ENCODE measurements around the gene FLT3LG. TPM values are rescaled to one million over a fixed set of nuclear protein-coding genes. Genes with fewer than 3 reads are reported as not detected.

FLT3LG gene
- total RNA-seq, 1 experiment from 2014 or later, result 0.18 TPM

DNA sequence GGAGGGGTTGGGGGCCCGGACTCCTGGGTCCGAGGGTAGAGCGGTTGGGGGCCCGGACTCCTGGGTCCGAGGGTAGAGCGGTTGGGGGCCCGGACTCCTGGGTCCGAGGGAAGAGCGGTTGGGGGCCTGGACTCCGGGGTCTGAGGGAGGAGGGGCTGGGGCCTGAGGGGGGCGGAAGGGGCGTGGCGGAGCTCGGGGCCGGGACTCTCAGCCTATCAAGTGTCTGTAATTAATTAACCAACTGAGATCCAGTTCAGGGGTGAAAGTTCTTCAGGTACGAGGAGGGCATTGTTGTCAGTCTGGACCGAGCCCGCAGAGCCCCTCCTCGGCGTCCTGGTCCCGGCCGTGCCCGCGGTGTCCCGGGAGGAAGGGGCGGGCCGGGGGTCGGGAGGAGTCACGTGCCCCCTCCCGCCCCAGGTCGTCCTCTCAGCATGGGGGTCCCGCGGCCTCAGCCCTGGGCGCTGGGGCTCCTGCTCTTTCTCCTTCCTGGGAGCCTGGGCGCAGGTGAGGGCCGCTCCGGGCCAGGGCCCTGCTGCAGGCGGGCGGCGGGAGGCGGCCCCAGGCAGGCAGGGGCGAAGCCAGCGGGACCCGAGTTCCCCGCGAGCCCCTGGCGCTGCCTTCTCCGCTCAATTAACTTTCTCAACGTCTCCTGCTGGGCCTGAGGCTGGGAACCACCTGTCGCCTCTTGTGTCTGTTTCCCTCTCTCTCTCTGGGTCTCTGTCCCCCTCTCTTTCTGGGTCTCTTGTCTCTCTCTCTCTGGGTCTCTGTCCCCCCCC, 39.1 kb downstream of the FLT3LG start:
- Histone ChIP-seq H3K4me2 (ENCODE audit: low read length) (peak overlapping the region; percentile 99), H3K9ac (ENCODE audit: low read length) (peak overlapping the region; percentile 71), H4K20me1 (ENCODE audit: low read length) (no peaks in the 10 kb centered on the region), H3K27ac (ENCODE audit: low read length) (no peak overlapping the region), H3K27me3 (ENCODE audit: low read length) (no peaks in the 10 kb centered on the region), H3K36me3 (ENCODE audit: low read depth, low read length) (no peaks in the 10 kb centered on the region), H3K4me3 (ENCODE audit: low read length) (peak overlapping the region; percentile 97), H3K9me2 (replicated peaks; ENCODE audit: low read length) (no peaks in the 10 kb centered on the region), H2AFZ (ENCODE audit: low read length) (peak overlapping the region; percentile 100), H3K9me3 (ENCODE audit: low read length) (no peaks in the 10 kb centered on the region), H3K4me1 (ENCODE audit: insufficient read depth, low read length) (peaks cover 11% of the 10 kb centered on the region), H3F3A (ENCODE audit: low read length, unreplicated experiment) (no peaks in the 10 kb centered on the region), H3K79me2 (ENCODE audit: low read length) (no peaks in the 10 kb centered on the region)
- DNase-seq (no peak), ATAC-seq (peak; percentile 75)
- intact Hi-C loops (cut with micrococcal nuclease), result loop anchor here (1.0 kb wide), 1 partner anchor 20 kb away; no protein-coding TSS in a partner anchor
- ChIA-PET CTCF (interaction anchor here (0.7 to 1.2 kb wide), 2 partner anchors 34 to 211 kb away, joined by 3 to 6 read pairs; no protein-coding TSS in a partner anchor), POLR2A (ENCODE audit: unreplicated experiment) (no interaction called here)
- BruUV-seq (replicated peaks), result no TSS peak
- no peak for TF ChIP-seq CTCF (conservative IDR thresholded peaks at IDR 0.05; ENCODE audit: low read depth, low read length)
- TF ChIP-seq EZH2phosphoT487 (IDR thresholded peaks at IDR 0.05; ENCODE audit: borderline replicate concordance, low read length), result no peak
- no peak for TF ChIP-seq EZH2 (IDR thresholded peaks at IDR 0.05; ENCODE audit: low read length, unreplicated experiment)

- H4K20me1 ChIP-seq (ENCODE audit: low read length), result no peaks in the 10 kb centered on the region
- intact Hi-C loops (cut with micrococcal nuclease), result loop anchor here (1.0 kb wide), 1 partner anchor 20 kb away; no protein-coding TSS in a partner anchor
- no peak for DNase-seq
- H3K4me3 ChIP-seq (ENCODE audit: low read length), result peak overlapping the region; percentile 97
- POLR2A ChIA-PET (ENCODE audit: unreplicated experiment), result no interaction called here
- peaks cover 11% of the 10 kb centered on the region for H3K4me1 ChIP-seq (ENCODE audit: insufficient read depth, low read length)
- BruUV-seq (replicated peaks), result TSS peak; percentile 67
- H3K36me3 ChIP-seq (ENCODE audit: low read depth, low read length), result no peaks in the 10 kb centered on the region
- TF ChIP-seq EZH2phosphoT487 (IDR thresholded peaks at IDR 0.05; ENCODE audit: borderline replicate concordance, low read length), result no peak
- no peak for TF ChIP-seq EZH2 (IDR thresholded peaks at IDR 0.05; ENCODE audit: low read length, unreplicated experiment)
- TF ChIP-seq CTCF (conservative IDR thresholded peaks at IDR 0.05; ENCODE audit: low read depth, low read length), result no peak
- no peaks in the 10 kb centered on the region for H3K79me2 ChIP-seq (ENCODE audit: low read length)
- ATAC-seq, result peak; percentile 21
- H3K9me3 ChIP-seq (ENCODE audit: low read length), result no peaks in the 10 kb centered on the region
- peak overlapping the region; percentile 100 for H2AFZ ChIP-seq (ENCODE audit: low read length)
- H3K9ac ChIP-seq (ENCODE audit: low read length), result peak overlapping the region; percentile 71
- no peaks in the 10 kb centered on the region for H3F3A ChIP-seq (ENCODE audit: low read length, unreplicated experiment)
- H3K4me2 ChIP-seq (ENCODE audit: low read length), result peak overlapping the region; percentile 99
- H3K27me3 ChIP-seq (ENCODE audit: low read length), result no peaks in the 10 kb centered on the region
- CTCF ChIA-PET, result interaction anchor here (0.7 to 1.2 kb wide), 2 partner anchors 33 to 212 kb away, joined by 3 to 6 read pairs; no protein-coding TSS in a partner anchor
- no peak overlapping the region for H3K27ac ChIP-seq (ENCODE audit: low read length)
- no peaks in the 10 kb centered on the region for H3K9me2 ChIP-seq (replicated peaks; ENCODE audit: low read length)
Measured at GRCh38 chr19:49513746-49514118, 39.7 kb downstream of the FLT3LG start.

DNA sequence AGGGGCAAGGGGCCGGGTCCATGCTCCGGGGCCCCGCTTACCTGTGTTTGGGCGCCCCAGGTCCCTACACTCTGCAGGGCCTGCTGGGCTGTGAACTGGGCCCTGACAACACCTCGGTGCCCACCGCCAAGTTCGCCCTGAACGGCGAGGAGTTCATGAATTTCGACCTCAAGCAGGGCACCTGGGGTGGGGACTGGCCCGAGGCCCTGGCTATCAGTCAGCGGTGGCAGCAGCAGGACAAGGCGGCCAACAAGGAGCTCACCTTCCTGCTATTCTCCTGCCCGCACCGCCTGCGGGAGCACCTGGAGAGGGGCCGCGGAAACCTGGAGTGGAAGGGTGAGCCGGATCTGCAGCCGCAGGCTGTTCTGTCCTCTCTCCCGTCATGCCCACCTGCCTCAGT, 40.1 kb downstream of the FLT3LG start:
- Histone ChIP-seq H3K27ac (ENCODE audit: low read length) (no peak overlapping the region), H3K36me3 (ENCODE audit: low read depth, low read length) (no peaks in the 10 kb centered on the region), H3K9me3 (ENCODE audit: low read length) (no peaks in the 10 kb centered on the region), H3K9me2 (replicated peaks; ENCODE audit: low read length) (no peaks in the 10 kb centered on the region), H3F3A (ENCODE audit: low read length, unreplicated experiment) (no peaks in the 10 kb centered on the region), H3K27me3 (ENCODE audit: low read length) (no peaks in the 10 kb centered on the region), H2AFZ (ENCODE audit: low read length) (peak overlapping the region; percentile 100; the same call in 1 of the 2 replicates), H3K9ac (ENCODE audit: low read length) (no peak overlapping the region), H3K4me1 (ENCODE audit: insufficient read depth, low read length) (peaks cover 11% of the 10 kb centered on the region), H3K4me2 (ENCODE audit: low read length) (peak overlapping the region; percentile 99), H3K4me3 (ENCODE audit: low read length) (peak overlapping the region; percentile 97; the same call in 1 of the 2 replicates), H4K20me1 (ENCODE audit: low read length) (no peaks in the 10 kb centered on the region), H3K79me2 (ENCODE audit: low read length) (no peaks in the 10 kb centered on the region)
- TF ChIP-seq EZH2phosphoT487 (IDR thresholded peaks at IDR 0.05; ENCODE audit: borderline replicate concordance, low read length) (no peak), EZH2 (IDR thresholded peaks at IDR 0.05; ENCODE audit: low read length, unreplicated experiment) (no peak), CTCF (conservative IDR thresholded peaks at IDR 0.05; ENCODE audit: low read depth, low read length) (no peak)
- DNase-seq (no peak), ATAC-seq (no peak)
- POLR2A ChIA-PET (ENCODE audit: unreplicated experiment), result no interaction called here
- no TSS peak for BruUV-seq (replicated peaks)
- intact Hi-C loops (cut with micrococcal nuclease), result no loop called here
- CTCF ChIA-PET, result interaction anchor here (0.7 to 1.2 kb wide), 2 partner anchors 33 to 212 kb away, joined by 3 to 6 read pairs; no protein-coding TSS in a partner anchor
